ENCODE measurements around the gene TMEM225B.

TMEM225B gene

DNA sequence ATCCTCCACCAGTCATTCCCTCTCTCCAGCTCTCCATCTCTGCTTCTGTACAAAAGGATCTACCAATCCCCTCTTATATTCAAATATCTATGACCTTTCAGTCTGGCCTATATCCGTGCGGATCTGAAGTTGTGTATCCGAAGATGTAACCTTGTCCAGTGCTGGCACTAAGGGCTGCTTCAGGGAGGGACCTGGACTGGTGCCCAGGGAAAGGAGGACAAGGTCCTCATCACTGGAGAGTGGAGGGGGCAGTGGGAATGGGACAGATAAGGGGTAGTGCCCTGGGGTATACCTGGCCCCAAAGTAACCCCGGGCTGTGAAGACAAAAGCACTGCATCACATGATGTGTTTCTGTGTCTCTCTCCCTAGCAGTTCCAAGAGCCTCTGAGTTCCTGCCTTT lies 1.8 kb downstream of the TMEM225B start:
- in situ Hi-C loops (cut with MboI; ENCODE audit: low sequenced_read_pairs, unreplicated experiment) = no loop called here
- TF ChIP-seq, protein P1, sequence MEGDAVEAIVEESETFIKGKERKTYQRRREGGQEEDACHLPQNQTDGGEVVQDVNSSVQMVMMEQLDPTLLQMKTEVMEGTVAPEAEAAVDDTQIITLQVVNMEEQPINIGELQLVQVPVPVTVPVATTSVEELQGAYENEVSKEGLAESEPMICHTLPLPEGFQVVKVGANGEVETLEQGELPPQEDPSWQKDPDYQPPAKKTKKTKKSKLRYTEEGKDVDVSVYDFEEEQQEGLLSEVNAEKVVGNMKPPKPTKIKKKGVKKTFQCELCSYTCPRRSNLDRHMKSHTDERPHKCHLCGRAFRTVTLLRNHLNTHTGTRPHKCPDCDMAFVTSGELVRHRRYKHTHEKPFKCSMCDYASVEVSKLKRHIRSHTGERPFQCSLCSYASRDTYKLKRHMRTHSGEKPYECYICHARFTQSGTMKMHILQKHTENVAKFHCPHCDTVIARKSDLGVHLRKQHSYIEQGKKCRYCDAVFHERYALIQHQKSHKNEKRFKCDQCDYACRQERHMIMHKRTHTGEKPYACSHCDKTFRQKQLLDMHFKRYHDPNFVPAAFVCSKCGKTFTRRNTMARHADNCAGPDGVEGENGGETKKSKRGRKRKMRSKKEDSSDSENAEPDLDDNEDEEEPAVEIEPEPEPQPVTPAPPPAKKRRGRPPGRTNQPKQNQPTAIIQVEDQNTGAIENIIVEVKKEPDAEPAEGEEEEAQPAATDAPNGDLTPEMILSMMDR (IDR thresholded peaks at IDR 0.05; ENCODE audit: borderline replicate concordance, control extremely low read depth, extremely low read depth, insufficient read depth, missing control alignments) = no peak
- DNase-seq (ENCODE audit: low spot score) = no peak

- peak; percentile 6 for DNase-seq (ENCODE audit: low spot score)
- in situ Hi-C loops (cut with MboI; ENCODE audit: low sequenced_read_pairs, unreplicated experiment) = no loop called here
- TF ChIP-seq, protein P1 (IDR thresholded peaks at IDR 0.05; ENCODE audit: borderline replicate concordance, control extremely low read depth, extremely low read depth, insufficient read depth, missing control alignments) = no peak
Observed at GRCh38 chr7:99601656-99602310, 3.7 kb downstream of the TMEM225B start.

DNA sequence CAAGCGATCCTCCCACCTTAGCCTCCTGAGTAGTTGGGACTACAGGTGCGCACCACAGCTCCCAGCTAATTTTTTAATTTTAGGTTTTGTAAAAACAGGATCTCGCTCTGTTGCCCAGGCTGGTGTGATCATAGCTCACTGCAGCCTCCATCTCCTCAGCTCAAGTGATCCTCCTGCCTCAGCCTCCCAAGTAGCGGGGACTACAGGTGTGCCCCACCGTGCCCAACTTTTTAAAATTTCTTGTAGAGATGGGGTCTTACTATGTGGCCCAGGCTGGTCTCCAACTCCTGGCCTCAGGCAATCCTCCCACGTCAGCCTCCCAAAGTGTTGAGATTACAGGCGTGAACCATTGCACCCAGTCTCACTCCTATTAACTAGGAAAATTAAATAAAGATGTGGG lies 7.5 kb downstream of the TMEM225B start:
- in situ Hi-C loops (cut with MboI; ENCODE audit: low sequenced_read_pairs, unreplicated experiment) = no loop called here
- DNase-seq (ENCODE audit: low spot score) = no peak
- TF ChIP-seq, protein P1 (IDR thresholded peaks at IDR 0.05; ENCODE audit: borderline replicate concordance, control extremely low read depth, extremely low read depth, insufficient read depth, missing control alignments) = no peak

DNA sequence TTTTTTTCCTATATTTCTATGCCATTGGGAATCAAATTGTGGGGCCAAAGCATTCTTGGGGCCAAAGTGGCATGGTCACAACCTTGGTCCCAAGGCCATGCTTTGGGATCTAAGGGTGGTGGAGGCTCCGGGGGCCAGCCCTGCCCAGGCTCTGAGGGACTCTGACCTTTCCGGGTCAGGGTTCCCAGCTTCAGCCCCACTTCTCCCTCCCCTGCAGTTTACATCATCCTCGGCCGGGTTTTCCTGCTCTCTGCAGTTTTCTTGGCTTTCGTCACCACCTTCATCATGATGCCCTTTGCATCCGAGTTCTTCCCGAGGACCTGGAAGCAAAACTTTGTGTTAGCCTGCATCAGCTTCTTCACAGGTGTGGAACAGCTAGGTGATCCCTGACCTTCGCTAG lies 8.5 kb downstream of the TMEM225B start:
- DNase-seq (ENCODE audit: low spot score) = no peak
- TF ChIP-seq, protein P1 (IDR thresholded peaks at IDR 0.05; ENCODE audit: borderline replicate concordance, control extremely low read depth, extremely low read depth, insufficient read depth, missing control alignments) = no peak
- in situ Hi-C loops (cut with MboI; ENCODE audit: low sequenced_read_pairs, unreplicated experiment) = no loop called here

DNA sequence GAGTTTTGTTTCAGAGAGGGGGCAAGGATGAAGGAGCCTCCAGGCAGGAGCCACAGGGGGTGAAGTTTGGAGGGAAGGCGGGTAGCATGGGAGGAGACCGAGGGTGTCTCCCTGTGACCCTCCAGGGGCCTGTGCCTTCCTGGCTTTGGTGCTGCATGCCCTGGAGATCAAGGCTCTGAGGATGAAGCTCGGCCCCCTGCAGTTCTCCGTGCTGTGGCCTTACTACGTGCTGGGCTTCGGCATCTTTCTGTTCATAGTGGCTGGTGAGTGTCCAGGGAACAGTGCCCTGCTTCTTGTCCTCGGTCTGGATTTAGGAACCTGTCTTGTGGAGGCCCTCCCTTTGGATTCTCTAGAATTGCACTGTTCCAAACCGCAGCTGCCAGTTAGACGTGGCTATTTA lies 9.5 kb downstream of the TMEM225B start:
- TF ChIP-seq, protein P1 (IDR thresholded peaks at IDR 0.05; ENCODE audit: borderline replicate concordance, control extremely low read depth, extremely low read depth, insufficient read depth, missing control alignments) = no peak
- in situ Hi-C loops (cut with MboI; ENCODE audit: low sequenced_read_pairs, unreplicated experiment) = no loop called here
- no peak for DNase-seq (ENCODE audit: low spot score)

DNA sequence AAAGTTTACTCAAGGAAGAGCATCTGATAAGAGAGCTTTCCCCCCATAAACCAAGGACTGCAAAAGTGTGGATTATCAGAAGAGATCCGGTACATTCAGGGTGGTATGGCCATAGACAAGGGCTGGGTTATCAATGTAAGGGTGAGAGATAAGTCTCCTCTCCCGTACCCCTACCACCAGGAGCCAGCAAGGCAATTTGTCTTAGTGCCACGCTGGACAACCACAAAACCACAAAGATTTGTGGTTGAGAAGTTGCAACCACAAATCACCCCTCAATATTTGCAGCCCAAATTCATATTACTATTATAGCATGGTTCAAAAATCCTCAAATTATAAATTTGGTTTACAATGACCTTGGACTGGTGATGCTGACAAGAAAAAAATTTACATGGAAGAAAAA lies 16.4 kb downstream of the TMEM225B start:
- no peak for DNase-seq (ENCODE audit: low spot score)
- in situ Hi-C loops (cut with MboI; ENCODE audit: low sequenced_read_pairs, unreplicated experiment) = no loop called here
- TF ChIP-seq, protein P1 (IDR thresholded peaks at IDR 0.05; ENCODE audit: borderline replicate concordance, control extremely low read depth, extremely low read depth, insufficient read depth, missing control alignments) = no peak
